Heart left ventricle (tissue), 16 donors: ENCODE data around the gene PGS1. TPM values are rescaled to one million over a fixed set of nuclear protein-coding genes. Genes with fewer than 3 reads are reported as not detected.

ENCODE experiments used
- ATAC-seq, 4 donors: fragments of 200-7000 bp; cut with Tn5 transposase; one replicate each; pipeline ENCODE4 v1.9.1; 2020 to 2022; ENCODE audit warnings: moderate library complexity in 4 of 4, mild to moderate bottlenecking in 3 of 4, moderate number of reproducible peaks in 1 of 4
- DNase-seq, 5 donors: peaks; one replicate each; pipeline ENCODE4 v3.0.0-alpha.2; 2020
- H3K27ac ChIP-seq, 12 donors: fragments of 200-600 bp; sonication (generic) in 4 of 12; one replicate each; pipeline versions ENCODE4 v1.5.0 to v1.8.0; 2016 to 2022; ENCODE audit warnings: mild to moderate bottlenecking in 2 of 12
- H3K27me3 ChIP-seq, 9 donors: fragments of 200-600 bp; sonication (generic) in 2 of 9; one replicate each; pipeline versions ENCODE4 v1.5.1 to v1.8.0; 2016 to 2022; ENCODE audit warnings: mild to moderate bottlenecking in 3 of 9
- H3K36me3 ChIP-seq, 9 donors: fragments of 200-600 bp; sonication (generic) in 2 of 9; one replicate each; pipeline versions ENCODE4 v1.5.0 to v1.8.0; 2018 to 2022; ENCODE audit warnings: mild to moderate bottlenecking in 2 of 9
- H3K4me1 ChIP-seq, 12 donors: fragments of 200-600 bp; sonication (generic) in 4 of 12; one replicate each; pipeline versions ENCODE4 v1.5.0 to v1.8.0; 2016 to 2022; ENCODE audit warnings: mild to moderate bottlenecking in 3 of 12
- H3K4me3 ChIP-seq, 12 donors: fragments of 200-600 bp; sonication (generic) in 4 of 12; one replicate each; pipeline versions ENCODE4 v1.5.0 to v1.8.0; 2017 to 2022; ENCODE audit warnings: mild to moderate bottlenecking in 9 of 12, moderate library complexity in 4 of 12
- H3K9me3 ChIP-seq, 12 donors: fragments of 200-600 bp; sonication (generic) in 4 of 12; one replicate each; pipeline versions ENCODE4 v1.5.0 to v1.8.0; 2016 to 2022; ENCODE audit warnings: mild to moderate bottlenecking in 1 of 12
- CTCF ChIP-seq, 12 donors: fragments of 200-600 bp; sonication (generic) in 4 of 12; IDR thresholded peaks; one replicate each; pipeline versions ENCODE4 v1.5.0 to v1.8.0; 2018 to 2022; ENCODE audit warnings: antibody characterized with exemption in 12 of 12, mild to moderate bottlenecking in 5 of 12
- POLR2A ChIP-seq, 2 donors: fragments of 450-650 bp; IDR thresholded peaks; one replicate each; pipeline ENCODE4 v1.6.1; 2017; ENCODE audit warnings: antibody characterized with exemption in 2 of 2, mild to moderate bottlenecking in 2 of 2, moderate library complexity in 2 of 2
- WGBS, 4 donors: extraction: QIAGEN DNeasy Blood & Tissue Kit in 2 of 4; methylation state at CpG; one replicate each; pipeline versions ENCODE4 v1.1.5 to v1.1.7; 2013 to 2018; 5-methylcytosine and 5-hydroxymethylcytosine counted together
- intact Hi-C, 10 donors: fragments of 100-400 bp; cut with DNase I; formaldehyde crosslinking; loops; one replicate each; pipeline versions ENCODE4 v1.11.1 to v1.14.2; 2022
- polyA plus RNA-seq, 2 donors: library from polyadenylated mRNA; stranded (reverse); fragments of 200-250 nt; gene quantifications; one replicate each; pipeline ENCODE4 v1.2.3, GENCODE V29; 2013
- total RNA-seq, 9 donors: library from RNA; depleted of rRNA in 2 of 9; stranded (reverse); fragments of >200 nt in 2 of 9; fragmentation: NEBNext Ultra II Directional in 3 of 9; extraction: Animal tissue kit (Norgen Biotek cat#: 25700) in 3 of 9; gene quantifications; one replicate each; pipeline versions ENCODE4 v1.1.0 to v1.2.4, GENCODE V29; 2016 to 2023
- donor health status: ischemic (EF 13 %, LVEDD 7.1; RV severe dilation, severe dysfunction).
- donor health status: healthy with polysubstance abuse.
- donor health status: DM: no; HTN: yes; CAD: no.
- donor health status: DM: no; HTN: no; CAD: no.
- donor health status: ischemic (EF 25% LVEDD 6.9; RV normal size, moderate dysfunction).
- donor health status: ischemic (EF 25% LVEDD 5.7; RV mildly dilated, moderate dysfunction).
- donor health status: healthy.
- donor health status: DM: yes; HTN: yes; CAD: no.
- donor health status: ischemic (EF 35%, LVEDD 5.7; RV mildly dilated, moderate dysfunction).
- donor health status: nonischemic (EF 11% LVEDD 7.7; RV severe dilation, severe dysfunction).
- donor health status: DM: yes; HTN: yes; CAD: no.
- donor health status: PGD.
- donor health status: ischemic (EF 29% LVEDD 5.4; RV normal size, mild dysfunction).
- donor health status: nonischemic (EF 23%, LVEDD 6.1; RV moderate dilation, normal function).

The PGS1 gene
- total and polyA plus RNA-seq, 11 donors, result 11.9 to 32.8 (median 17.3) TPM

GRCh38 chr17:78394209-78394608, 15.8 kb downstream of the PGS1 start:
- Histone ChIP-seq H3K27me3 (no peaks in the 10 kb centered on the region), H3K4me1 (peaks cover 20 to 85% (median 62%) of the 10 kb centered on the region in 12 donors), H3K36me3 (peaks cover 0 to 81% (median 28%) of the 10 kb centered on the region in 9 donors), H3K9me3 (no peaks in the 10 kb centered on the region), H3K4me3 (no peak overlapping the region), H3K27ac (peak overlapping the region in 4 of 12 donors; percentile 65 to 88 (median 87))
- WGBS, 4 donors, result 95 to 96% (median 95%) methylated on average over 7 of the region's 7 CpGs
- intact Hi-C loops, result no loop called here
- TF ChIP-seq POLR2A (IDR thresholded peaks at IDR 0.05), result no peak
- TF ChIP-seq CTCF (IDR thresholded peaks at IDR 0.05), result no peak
- ATAC-seq (no peak), DNase-seq (no peak)

GRCh38 chr17:78395155-78395554, 16.7 kb downstream of the PGS1 start:
- WGBS, 4 donors, result 65 to 75% (median 68%) methylated on average over 2 of the region's 2 CpGs
- intact Hi-C loops, result no loop called here
- no peak for ATAC-seq
- no peaks in the 10 kb centered on the region for H3K9me3 ChIP-seq
- peaks cover 20 to 75% (median 52%) of the 10 kb centered on the region in 12 donors for H3K4me1 ChIP-seq
- no peak overlapping the region for H3K4me3 ChIP-seq
- H3K27ac ChIP-seq, result peak overlapping the region in 11 of 12 donors; percentile 20 to 90 (median 80)
- TF ChIP-seq CTCF (IDR thresholded peaks at IDR 0.05), result no peak
- TF ChIP-seq POLR2A (IDR thresholded peaks at IDR 0.05), result no peak
- no peaks in the 10 kb centered on the region for H3K27me3 ChIP-seq
- peaks cover 0 to 91% (median 38%) of the 10 kb centered on the region in 9 donors for H3K36me3 ChIP-seq
- no peak for DNase-seq

GRCh38 chr17:78396441-78397337, 18.2 kb downstream of the PGS1 start:
- peak in 4 of 5 donors; percentile 51 to 76 (median 66) for DNase-seq
- intact Hi-C loops, result loop anchor here in 1 of 10 donors (2.0 kb wide), 1 partner anchor 18 kb away; the partner anchor contains the start of gene PGS1
- peaks cover 16 to 60% (median 45%) of the 10 kb centered on the region in 12 donors for H3K4me1 ChIP-seq
- 21 to 28% (median 24%) methylated on average over 6 to 14 of the region's 14 CpGs for WGBS, 4 donors
- H3K36me3 ChIP-seq, result peaks cover 0 to 100% (median 53%) of the 10 kb centered on the region in 9 donors
- H3K4me3 ChIP-seq, result no peak overlapping the region
- H3K27ac ChIP-seq, result peak overlapping the region; percentile 38 to 91 (median 87)
- no peaks in the 10 kb centered on the region for H3K27me3 ChIP-seq
- TF ChIP-seq CTCF (IDR thresholded peaks at IDR 0.05) (no peak), POLR2A (IDR thresholded peaks at IDR 0.05) (no peak)
- no peaks in the 10 kb centered on the region for H3K9me3 ChIP-seq
- ATAC-seq, result peak; percentile 56 to 72 (median 72)

GRCh38 chr17:78397681-78398101, 19.2 kb downstream of the PGS1 start:
- intact Hi-C loops, result loop anchor here in 1 of 10 donors (2.0 kb wide), 1 partner anchor 19 kb away; the partner anchor contains the start of gene PGS1
- TF ChIP-seq POLR2A (IDR thresholded peaks at IDR 0.05), result no peak
- no peak for TF ChIP-seq CTCF (IDR thresholded peaks at IDR 0.05)
- Histone ChIP-seq H3K27me3 (no peaks in the 10 kb centered on the region), H3K4me3 (no peak overlapping the region), H3K9me3 (no peaks in the 10 kb centered on the region), H3K4me1 (peaks cover 16 to 59% (median 44%) of the 10 kb centered on the region in 12 donors), H3K36me3 (peaks cover 0 to 100% (median 63%) of the 10 kb centered on the region in 9 donors), H3K27ac (peak overlapping the region; percentile 38 to 91 (median 87))
- peak in 4 of 5 donors; percentile 62 to 83 (median 76) for DNase-seq
- peak; percentile 93 to 94 (median 94) for ATAC-seq
- 21 to 49% (median 34%) methylated on average over 12 to 13 of the region's 13 CpGs for WGBS, 4 donors
